C4-2B (cell line): ENCODE data around the gene JAKMIP2.

Source experiments
- ZFX ChIP-seq: fragments of 450-650 bp; IDR thresholded peaks from 2 replicates; pipeline ENCODE4 v1.6.1; 2017
- TF ChIP-seq, protein P1 (sequence below): fragments of 450-650 bp; conservative IDR thresholded peaks from 2 replicates; pipeline ENCODE4 v1.5.1; 2017; ENCODE audit warnings: mild to moderate bottlenecking

DNA sequence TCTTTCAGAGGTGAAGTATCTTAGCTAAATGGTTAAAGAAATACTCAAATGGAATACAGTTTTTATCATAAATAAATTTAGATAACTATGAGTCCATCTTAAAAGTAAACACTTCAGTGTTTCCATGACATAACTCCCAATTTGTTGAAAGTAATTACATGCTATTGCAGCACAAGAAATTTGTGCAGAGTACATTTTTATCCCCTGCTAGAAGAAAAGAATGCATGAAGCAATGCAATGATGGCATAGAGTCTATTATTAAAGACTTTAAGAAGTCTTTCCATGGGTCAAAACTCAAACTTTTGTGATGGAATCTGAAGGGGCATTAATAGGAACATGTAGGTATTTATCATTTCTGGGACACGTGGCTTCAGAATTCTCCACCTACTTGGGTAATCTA, 166.1 kb downstream of the JAKMIP2 start:
- TF ChIP-seq, protein P1, sequence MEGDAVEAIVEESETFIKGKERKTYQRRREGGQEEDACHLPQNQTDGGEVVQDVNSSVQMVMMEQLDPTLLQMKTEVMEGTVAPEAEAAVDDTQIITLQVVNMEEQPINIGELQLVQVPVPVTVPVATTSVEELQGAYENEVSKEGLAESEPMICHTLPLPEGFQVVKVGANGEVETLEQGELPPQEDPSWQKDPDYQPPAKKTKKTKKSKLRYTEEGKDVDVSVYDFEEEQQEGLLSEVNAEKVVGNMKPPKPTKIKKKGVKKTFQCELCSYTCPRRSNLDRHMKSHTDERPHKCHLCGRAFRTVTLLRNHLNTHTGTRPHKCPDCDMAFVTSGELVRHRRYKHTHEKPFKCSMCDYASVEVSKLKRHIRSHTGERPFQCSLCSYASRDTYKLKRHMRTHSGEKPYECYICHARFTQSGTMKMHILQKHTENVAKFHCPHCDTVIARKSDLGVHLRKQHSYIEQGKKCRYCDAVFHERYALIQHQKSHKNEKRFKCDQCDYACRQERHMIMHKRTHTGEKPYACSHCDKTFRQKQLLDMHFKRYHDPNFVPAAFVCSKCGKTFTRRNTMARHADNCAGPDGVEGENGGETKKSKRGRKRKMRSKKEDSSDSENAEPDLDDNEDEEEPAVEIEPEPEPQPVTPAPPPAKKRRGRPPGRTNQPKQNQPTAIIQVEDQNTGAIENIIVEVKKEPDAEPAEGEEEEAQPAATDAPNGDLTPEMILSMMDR: no peak
- no peak for TF ChIP-seq ZFX
